Measurements from ENCODE around the gene ABHD12. TPM values are rescaled to one million over a fixed set of nuclear protein-coding genes. Genes with fewer than 3 reads are reported as not detected.

The ABHD12 gene
- total and polyA plus RNA-seq, 2 donors (not counting 1 experiment from before 2014, with no cell fraction given) = 9.6 to 28.3 TPM

GRCh38 chr20:25287631-25288290 lies 102.9 kb downstream of the ABHD12 start:
- Histone ChIP-seq H3K79me2 (ENCODE audit: control insufficient read depth, insufficient read depth, low read length) (no peaks in the 10 kb centered on the region), H3K27ac (ENCODE audit: low read length in 2 of 2) (no peak overlapping the region), H3K9ac (ENCODE audit: low read length) (no peak overlapping the region), H3K36me3 (replicated peaks in 1 of 2; ENCODE audit: control extremely low read depth in 1 of 2, control insufficient read depth in 1 of 2, extremely low read depth in 1 of 2, insufficient read depth in 2 of 2, low read length in 1 of 2) (peaks cover 0 to 29% of the 10 kb centered on the region in 2 experiments), H3K4me1 (ENCODE audit: control insufficient read depth in 2 of 2, insufficient read depth in 2 of 2, low read length in 2 of 2) (peaks cover 0 to 11% of the 10 kb centered on the region in 2 donors), H2AFZ (ENCODE audit: insufficient read depth, low read depth, low read length, poor library complexity, severe bottlenecking) (no peak overlapping the region), H3K9me3 (ENCODE audit: control extremely low read depth in 1 of 3, control insufficient read depth in 2 of 3, insufficient read depth in 1 of 3, low read length in 2 of 3) (no peaks in the 10 kb centered on the region), H3K4me2 (replicated peaks; ENCODE audit: low read depth, low read length, poor library complexity, severe bottlenecking) (no peak overlapping the region), H3K27me3 (replicated peaks in 1 of 4; ENCODE audit: control extremely low read depth in 1 of 4, control insufficient read depth in 3 of 4, insufficient read depth in 4 of 4, low read length in 3 of 4) (no peaks in the 10 kb centered on the region), H3K4me3 (ENCODE audit: control extremely low read depth in 1 of 5, extremely low read depth in 1 of 5, insufficient read depth in 1 of 5, low read depth in 2 of 5, low read length in 4 of 5) (no peak overlapping the region), H4K20me1 (ENCODE audit: control insufficient read depth, insufficient read depth, low read length, poor library complexity, severe bottlenecking) (no peaks in the 10 kb centered on the region)
- ATAC-seq (ENCODE audit: low read depth) (no peak), DNase-seq (no peak)
- H3K27ac Mint-ChIP-seq = no peak overlapping the region
- intact Hi-C loops (cut with micrococcal nuclease) = no loop called here
- H3K27me3 Mint-ChIP-seq = no peaks in the 10 kb centered on the region
- no peaks in the 10 kb centered on the region for H3K9me3 Mint-ChIP-seq (ENCODE audit: insufficient read depth)
- ChIA-PET CTCF (interaction anchor here (1.3 kb wide), 1 partner anchor 111 kb away, joined by 3 read pairs; no protein-coding TSS in a partner anchor), POLR2A (no interaction called here)
- H3K4me1 Mint-ChIP-seq = peaks cover 7% of the 10 kb centered on the region
- WGBS (ENCODE audit: insufficient coverage) = 91% methylated on average over 7 of the region's 16 CpGs
- no peak overlapping the region for H3K4me3 Mint-ChIP-seq
- no peak for TF ChIP-seq CTCF (IDR thresholded peaks at IDR 0.05)
- no peak for TF ChIP-seq EZH2 (IDR thresholded peaks at IDR 0.05; ENCODE audit: borderline replicate concordance, insufficient read depth, low read depth, low read length, poor library complexity, severe bottlenecking)

GRCh38 chr20:25286917-25287316 lies 103.7 kb downstream of the ABHD12 start:
- Mint-ChIP-seq H3K4me1 (peaks cover 16% of the 10 kb centered on the region), H3K27ac (peak overlapping the region; percentile 32), H3K4me3 (no peak overlapping the region), H3K9me3 (ENCODE audit: insufficient read depth) (no peaks in the 10 kb centered on the region), H3K27me3 (no peaks in the 10 kb centered on the region)
- 96% methylated on average over 12 of the region's 12 CpGs for WGBS (ENCODE audit: insufficient coverage)
- H3K4me1 ChIP-seq (ENCODE audit: control insufficient read depth in 2 of 2, insufficient read depth in 2 of 2, low read length in 2 of 2) = peaks cover 3 to 19% of the 10 kb centered on the region in 2 donors
- H3K9ac ChIP-seq (ENCODE audit: low read length) = no peak overlapping the region
- POLR2A ChIA-PET = interaction anchor here (0.6 kb wide), 1 partner anchor 29 kb away, joined by 3 read pairs; no protein-coding TSS in a partner anchor
- no peak for DNase-seq
- CTCF ChIA-PET = interaction anchor here (1.2 kb wide), 1 partner anchor 112 kb away, joined by 3 read pairs; no protein-coding TSS in a partner anchor
- H3K27ac ChIP-seq (ENCODE audit: low read length in 2 of 2) = no peak overlapping the region
- H2AFZ ChIP-seq (ENCODE audit: insufficient read depth, low read depth, low read length, poor library complexity, severe bottlenecking) = no peak overlapping the region
- no peaks in the 10 kb centered on the region for H3K9me3 ChIP-seq (ENCODE audit: control extremely low read depth in 1 of 3, control insufficient read depth in 2 of 3, insufficient read depth in 1 of 3, low read length in 2 of 3)
- no peak overlapping the region for H3K4me2 ChIP-seq (replicated peaks; ENCODE audit: low read depth, low read length, poor library complexity, severe bottlenecking)
- intact Hi-C loops (cut with micrococcal nuclease) = no loop called here
- ATAC-seq (ENCODE audit: low read depth) = no peak
- no peak overlapping the region for H3K4me3 ChIP-seq (ENCODE audit: control extremely low read depth in 1 of 5, extremely low read depth in 1 of 5, insufficient read depth in 1 of 5, low read depth in 2 of 5, low read length in 4 of 5)
- H4K20me1 ChIP-seq (ENCODE audit: control insufficient read depth, insufficient read depth, low read length, poor library complexity, severe bottlenecking) = no peaks in the 10 kb centered on the region
- no peaks in the 10 kb centered on the region for H3K27me3 ChIP-seq (replicated peaks in 1 of 4; ENCODE audit: control extremely low read depth in 1 of 4, control insufficient read depth in 3 of 4, insufficient read depth in 4 of 4, low read length in 3 of 4)
- TF ChIP-seq EZH2 (IDR thresholded peaks at IDR 0.05; ENCODE audit: borderline replicate concordance, insufficient read depth, low read depth, low read length, poor library complexity, severe bottlenecking) (no peak), CTCF (IDR thresholded peaks at IDR 0.05) (no peak)
- peaks cover 0 to 28% of the 10 kb centered on the region in 2 experiments for H3K36me3 ChIP-seq (replicated peaks in 1 of 2; ENCODE audit: control extremely low read depth in 1 of 2, control insufficient read depth in 1 of 2, extremely low read depth in 1 of 2, insufficient read depth in 2 of 2, low read length in 1 of 2)
- H3K79me2 ChIP-seq (ENCODE audit: control insufficient read depth, insufficient read depth, low read length) = no peaks in the 10 kb centered on the region
